Thoracic aorta (tissue), 2 donors: ENCODE data around the gene DNAJB11. TPM values are rescaled to one million over a fixed set of nuclear protein-coding genes. Genes with fewer than 3 reads are reported as not detected.

Experiments
- total RNA-seq, 2 donors: library from RNA; depleted of rRNA; stranded (reverse); fragments of >200 nt; gene quantifications; one replicate each; pipeline versions ENCODE4 v1.1.0 to v1.2.3, GENCODE V29; 2016

The DNAJB11 gene
- total RNA-seq, 2 donors from 2014 or later = 41.3 to 44.9 TPM

Other genes starting within 250 kb of the DNAJB11 start
- 10 to 100 TPM; 12.5 to 16.7 TPM for gene DGKG, start 208.5 kb upstream of the DNAJB11 start, total RNA-seq
- 1 to 10 TPM; 3.7 to 4.4 TPM for gene CRYGS, start 26.3 kb upstream of the DNAJB11 start, total RNA-seq
- gene TBCCD1, start 3.4 kb upstream of the DNAJB11 start, total RNA-seq = 10 to 100 TPM; 10.2 to 25.8 TPM
- not detected for gene AHSG, start 42.3 kb downstream of the DNAJB11 start, total RNA-seq
- not detected for gene FETUB, start 69.7 kb downstream of the DNAJB11 start, total RNA-seq
- gene HRG, start 95.3 kb downstream of the DNAJB11 start, total RNA-seq = not detected
- not detected for gene KNG1, start 146.6 kb downstream of the DNAJB11 start, total RNA-seq
- gene EIF4A2, start 212.9 kb downstream of the DNAJB11 start, total RNA-seq = 100 to 1,000 TPM; 297 to 360 TPM
- 10 to 100 TPM in 1 of 2 donors, 1 to 10 TPM in 1; 4.7 to 20.4 TPM for gene RFC4, start 235.8 kb downstream of the DNAJB11 start, total RNA-seq